ENCODE measurements around the gene NR6A1.
A peak's percentile ranks its signal among the peaks of the same experiment; 100 is the strongest.

- TF ChIP-seq SIRT6 (IDR thresholded peaks at IDR 0.05; ENCODE audit: low read length) (no peak), CTCF (IDR thresholded peaks at IDR 0.05; ENCODE audit: control extremely low read depth in 1 of 3, insufficient read depth in 1 of 3, low read depth in 1 of 3, low read length in 3 of 3) (peak in 2 of 3 experiments; percentile 51 to 55; a peak in 2 of 4 replicates), CEBPB (IDR thresholded peaks at IDR 0.05; ENCODE audit: low read depth, low read length) (no peak), YY1 (IDR thresholded peaks at IDR 0.05; ENCODE audit: low read depth, low read length) (no peak), MAX (IDR thresholded peaks at IDR 0.05) (no peak), SP2 (IDR thresholded peaks at IDR 0.05; ENCODE audit: low read length) (no peak), MAFK (IDR thresholded peaks at IDR 0.05; ENCODE audit: low read depth, low read length) (no peak), CHD1 (IDR thresholded peaks at IDR 0.05; ENCODE audit: low read depth, low read length) (no peak), EZH2 (IDR thresholded peaks at IDR 0.05; ENCODE audit: low read depth, low read length, severe bottlenecking) (no peak), POLR2AphosphoS5 (IDR thresholded peaks at IDR 0.05; ENCODE audit: low read depth, low read length) (no peak), SRF (IDR thresholded peaks at IDR 0.05; ENCODE audit: low read depth, low read length) (no peak)
Measured at GRCh38 chr9:124754289-124754688, 16.8 kb downstream of the NR6A1 start.

Measured in H1 (cell line).